ENCODE results near the gene STX1A.

- TF ChIP-seq CTCF (IDR thresholded peaks at IDR 0.05): no peak
- TF ChIP-seq EP300 (IDR thresholded peaks at IDR 0.05): no peak
- TF ChIP-seq POLR2A (IDR thresholded peaks at IDR 0.05): no peak
- no peak for TF ChIP-seq POLR2AphosphoS5 (IDR thresholded peaks at IDR 0.05)
Observed at GRCh38 chr7:73649576-73649975, 69.9 kb downstream of the STX1A start.

All from sigmoid colon (tissue), 4 donors.